ENCODE measurements around the gene PPP1R37. TPM values are rescaled to one million over a fixed set of nuclear protein-coding genes. Genes with fewer than 3 reads are reported as not detected.

The PPP1R37 gene
- total and polyA plus RNA-seq, 4 donors: 1.8 to 10.4 (median 9.3) TPM

DNA sequence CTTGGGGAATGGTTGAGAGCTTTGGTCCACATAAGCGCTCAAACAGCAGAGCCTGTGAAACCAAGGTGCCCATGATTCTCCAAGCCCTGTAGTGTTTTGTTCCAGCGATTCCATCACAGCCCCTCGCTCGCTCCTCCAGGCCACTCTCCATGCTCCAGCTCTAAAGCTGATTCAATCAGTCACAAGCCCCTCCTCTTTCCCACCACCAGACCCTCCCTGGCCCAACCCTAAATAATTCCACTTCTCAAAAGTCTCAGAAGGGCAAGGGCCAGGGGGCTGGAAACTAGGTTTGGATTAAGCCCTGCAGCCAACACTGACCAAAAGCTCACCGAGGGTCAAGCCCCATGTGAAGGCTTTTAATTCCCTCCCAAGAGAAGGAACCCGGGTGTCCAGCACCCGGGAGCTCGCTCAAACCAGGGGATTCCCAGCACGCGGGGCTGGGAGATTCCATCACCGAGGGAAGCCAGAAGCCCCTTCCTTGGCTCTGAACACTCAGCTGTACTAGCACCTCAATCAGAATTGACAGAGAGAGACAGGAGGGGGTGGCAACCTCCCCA is 18.2 kb upstream of the PPP1R37 start:
- Histone ChIP-seq H3K9me3 (ENCODE audit: control insufficient read depth in 4 of 4, low read length in 3 of 4) (no peaks in the 10 kb centered on the region), H3K36me3 (ENCODE audit: control insufficient read depth in 4 of 4, insufficient read depth in 3 of 4, low read depth in 1 of 4, low read length in 3 of 4) (peaks cover 5 to 12% (median 8%) of the 10 kb centered on the region in 4 donors), H3K4me3 (ENCODE audit: low read depth in 1 of 3, low read length in 3 of 3) (no peak overlapping the region), H3K27ac (ENCODE audit: low read depth in 1 of 2, low read length in 2 of 2) (no peak overlapping the region), H3K9ac (ENCODE audit: low read depth in 1 of 2, low read length in 2 of 2) (no peak overlapping the region), H3K4me1 (ENCODE audit: control insufficient read depth in 4 of 4, insufficient read depth in 4 of 4, low read length in 3 of 4) (peaks cover 2 to 21% (median 9%) of the 10 kb centered on the region in 4 donors), H3K27me3 (ENCODE audit: control insufficient read depth in 4 of 4, insufficient read depth in 4 of 4, low read length in 3 of 4) (no peaks in the 10 kb centered on the region)
- no peak for DNase-seq (ENCODE audit: low spot score)
- TF ChIP-seq, protein P1, sequence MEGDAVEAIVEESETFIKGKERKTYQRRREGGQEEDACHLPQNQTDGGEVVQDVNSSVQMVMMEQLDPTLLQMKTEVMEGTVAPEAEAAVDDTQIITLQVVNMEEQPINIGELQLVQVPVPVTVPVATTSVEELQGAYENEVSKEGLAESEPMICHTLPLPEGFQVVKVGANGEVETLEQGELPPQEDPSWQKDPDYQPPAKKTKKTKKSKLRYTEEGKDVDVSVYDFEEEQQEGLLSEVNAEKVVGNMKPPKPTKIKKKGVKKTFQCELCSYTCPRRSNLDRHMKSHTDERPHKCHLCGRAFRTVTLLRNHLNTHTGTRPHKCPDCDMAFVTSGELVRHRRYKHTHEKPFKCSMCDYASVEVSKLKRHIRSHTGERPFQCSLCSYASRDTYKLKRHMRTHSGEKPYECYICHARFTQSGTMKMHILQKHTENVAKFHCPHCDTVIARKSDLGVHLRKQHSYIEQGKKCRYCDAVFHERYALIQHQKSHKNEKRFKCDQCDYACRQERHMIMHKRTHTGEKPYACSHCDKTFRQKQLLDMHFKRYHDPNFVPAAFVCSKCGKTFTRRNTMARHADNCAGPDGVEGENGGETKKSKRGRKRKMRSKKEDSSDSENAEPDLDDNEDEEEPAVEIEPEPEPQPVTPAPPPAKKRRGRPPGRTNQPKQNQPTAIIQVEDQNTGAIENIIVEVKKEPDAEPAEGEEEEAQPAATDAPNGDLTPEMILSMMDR (IDR thresholded peaks at IDR 0.05; ENCODE audit: low read depth, low read length, missing input control): no peak
- no peak for TF ChIP-seq EGR1 (IDR thresholded peaks at IDR 0.05; ENCODE audit: low read depth in 2 of 2)
- no peak for TF ChIP-seq RXRA (IDR thresholded peaks at IDR 0.05)
- TF ChIP-seq, protein P2, sequence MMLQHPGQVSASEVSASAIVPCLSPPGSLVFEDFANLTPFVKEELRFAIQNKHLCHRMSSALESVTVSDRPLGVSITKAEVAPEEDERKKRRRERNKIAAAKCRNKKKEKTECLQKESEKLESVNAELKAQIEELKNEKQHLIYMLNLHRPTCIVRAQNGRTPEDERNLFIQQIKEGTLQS (IDR thresholded peaks at IDR 0.05): no peak
- TF ChIP-seq RAD21 (IDR thresholded peaks at IDR 0.05): no peak
- no peak for TF ChIP-seq SP1 (IDR thresholded peaks at IDR 0.05)
- no peak for TF ChIP-seq FOXA2 (IDR thresholded peaks at IDR 0.05)
- no peak for TF ChIP-seq JUND (IDR thresholded peaks at IDR 0.05)
- TF ChIP-seq YY1 (IDR thresholded peaks at IDR 0.05): no peak
- no peak for TF ChIP-seq NR2F2 (IDR thresholded peaks at IDR 0.05)
- TF ChIP-seq, protein P3, sequence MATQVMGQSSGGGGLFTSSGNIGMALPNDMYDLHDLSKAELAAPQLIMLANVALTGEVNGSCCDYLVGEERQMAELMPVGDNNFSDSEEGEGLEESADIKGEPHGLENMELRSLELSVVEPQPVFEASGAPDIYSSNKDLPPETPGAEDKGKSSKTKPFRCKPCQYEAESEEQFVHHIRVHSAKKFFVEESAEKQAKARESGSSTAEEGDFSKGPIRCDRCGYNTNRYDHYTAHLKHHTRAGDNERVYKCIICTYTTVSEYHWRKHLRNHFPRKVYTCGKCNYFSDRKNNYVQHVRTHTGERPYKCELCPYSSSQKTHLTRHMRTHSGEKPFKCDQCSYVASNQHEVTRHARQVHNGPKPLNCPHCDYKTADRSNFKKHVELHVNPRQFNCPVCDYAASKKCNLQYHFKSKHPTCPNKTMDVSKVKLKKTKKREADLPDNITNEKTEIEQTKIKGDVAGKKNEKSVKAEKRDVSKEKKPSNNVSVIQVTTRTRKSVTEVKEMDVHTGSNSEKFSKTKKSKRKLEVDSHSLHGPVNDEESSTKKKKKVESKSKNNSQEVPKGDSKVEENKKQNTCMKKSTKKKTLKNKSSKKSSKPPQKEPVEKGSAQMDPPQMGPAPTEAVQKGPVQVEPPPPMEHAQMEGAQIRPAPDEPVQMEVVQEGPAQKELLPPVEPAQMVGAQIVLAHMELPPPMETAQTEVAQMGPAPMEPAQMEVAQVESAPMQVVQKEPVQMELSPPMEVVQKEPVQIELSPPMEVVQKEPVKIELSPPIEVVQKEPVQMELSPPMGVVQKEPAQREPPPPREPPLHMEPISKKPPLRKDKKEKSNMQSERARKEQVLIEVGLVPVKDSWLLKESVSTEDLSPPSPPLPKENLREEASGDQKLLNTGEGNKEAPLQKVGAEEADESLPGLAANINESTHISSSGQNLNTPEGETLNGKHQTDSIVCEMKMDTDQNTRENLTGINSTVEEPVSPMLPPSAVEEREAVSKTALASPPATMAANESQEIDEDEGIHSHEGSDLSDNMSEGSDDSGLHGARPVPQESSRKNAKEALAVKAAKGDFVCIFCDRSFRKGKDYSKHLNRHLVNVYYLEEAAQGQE (IDR thresholded peaks at IDR 0.05): no peak
- TF ChIP-seq HNF4G (IDR thresholded peaks at IDR 0.05): no peak
- TF ChIP-seq TAF1 (conservative IDR thresholded peaks at IDR 0.05): no peak
- no peak for TF ChIP-seq GABPA (IDR thresholded peaks at IDR 0.05 in 1 of 2, conservative IDR thresholded peaks at IDR 0.05 in 1 of 2)
- TF ChIP-seq FOXA1 (IDR thresholded peaks at IDR 0.05): no peak
- TF ChIP-seq, protein P4, sequence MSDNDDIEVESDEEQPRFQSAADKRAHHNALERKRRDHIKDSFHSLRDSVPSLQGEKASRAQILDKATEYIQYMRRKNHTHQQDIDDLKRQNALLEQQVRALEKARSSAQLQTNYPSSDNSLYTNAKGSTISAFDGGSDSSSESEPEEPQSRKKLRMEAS (IDR thresholded peaks at IDR 0.05): no peak
- TF ChIP-seq, protein P5, sequence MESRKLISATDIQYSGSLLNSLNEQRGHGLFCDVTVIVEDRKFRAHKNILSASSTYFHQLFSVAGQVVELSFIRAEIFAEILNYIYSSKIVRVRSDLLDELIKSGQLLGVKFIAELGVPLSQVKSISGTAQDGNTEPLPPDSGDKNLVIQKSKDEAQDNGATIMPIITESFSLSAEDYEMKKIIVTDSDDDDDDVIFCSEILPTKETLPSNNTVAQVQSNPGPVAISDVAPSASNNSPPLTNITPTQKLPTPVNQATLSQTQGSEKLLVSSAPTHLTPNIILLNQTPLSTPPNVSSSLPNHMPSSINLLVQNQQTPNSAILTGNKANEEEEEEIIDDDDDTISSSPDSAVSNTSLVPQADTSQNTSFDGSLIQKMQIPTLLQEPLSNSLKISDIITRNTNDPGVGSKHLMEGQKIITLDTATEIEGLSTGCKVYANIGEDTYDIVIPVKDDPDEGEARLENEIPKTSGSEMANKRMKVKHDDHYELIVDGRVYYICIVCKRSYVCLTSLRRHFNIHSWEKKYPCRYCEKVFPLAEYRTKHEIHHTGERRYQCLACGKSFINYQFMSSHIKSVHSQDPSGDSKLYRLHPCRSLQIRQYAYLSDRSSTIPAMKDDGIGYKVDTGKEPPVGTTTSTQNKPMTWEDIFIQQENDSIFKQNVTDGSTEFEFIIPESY (IDR thresholded peaks at IDR 0.05): no peak
- 79% methylated on average over 11 of the region's 11 CpGs for WGBS
